ENCODE measurements around the gene LETMD1. TPM values are rescaled to one million over a fixed set of nuclear protein-coding genes. Genes with fewer than 3 reads are reported as not detected.

The LETMD1 gene
- total and polyA plus RNA-seq, 8 donors = 34.3 to 59.5 (median 49.8) TPM

GRCh38 chr12:51048661-51049251 is 629 bp downstream of the LETMD1 start:
- intact Hi-C loops (cut with DNase I) = loop anchor here in 1 of 3 donors (10.0 kb wide), 1 partner anchor 296 kb away; the partner anchor contains the start of gene CELA1
- peak overlapping the region; percentile 88 to 95 (median 94) for H3K27ac ChIP-seq
- no peak for DNase-seq
- no peaks in the 10 kb centered on the region for H3K27me3 ChIP-seq
- 9% methylated on average over 14 of the region's 14 CpGs for WGBS, 2 donors
- H3K9me3 ChIP-seq = no peaks in the 10 kb centered on the region
- ATAC-seq = peak in 1 of 4 donors; percentile 4
- no peak for FAIRE-seq
- no peak for TF ChIP-seq CTCF (IDR thresholded peaks at IDR 0.05)
- H3K4me1 ChIP-seq = peaks cover 8 to 15% (median 12%) of the 10 kb centered on the region in 3 donors
- peak overlapping the region; percentile 79 to 91 (median 80) for H3K4me3 ChIP-seq
- H3K36me3 ChIP-seq = peaks cover 0 to 10% (median 8%) of the 10 kb centered on the region in 3 donors

DNA sequence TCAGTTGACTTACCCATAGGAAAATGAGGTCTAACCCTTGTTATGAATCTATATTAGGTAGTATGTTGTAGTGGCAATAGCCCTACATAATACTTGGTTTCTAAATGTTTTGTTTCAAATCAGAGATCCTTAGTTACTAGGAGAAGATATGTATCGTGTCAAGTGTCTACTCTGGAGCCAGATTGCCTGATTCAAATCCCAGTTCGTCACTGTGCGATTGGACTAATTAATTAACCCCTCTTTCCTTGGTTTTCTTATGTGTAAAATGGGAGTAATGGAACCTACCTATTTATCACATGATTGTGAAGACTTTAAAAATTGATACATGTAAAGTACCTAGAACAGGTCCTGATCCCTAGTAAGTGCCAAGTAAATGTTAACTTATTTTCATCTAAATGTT is 1.4 kb downstream of the LETMD1 start:
- 29 to 41% methylated on average over 3 of the region's 3 CpGs for WGBS, 2 donors
- peaks cover 8 to 15% (median 12%) of the 10 kb centered on the region in 3 donors for H3K4me1 ChIP-seq
- ATAC-seq (no peak), FAIRE-seq (no peak), DNase-seq (no peak)
- H3K27ac ChIP-seq = no peak overlapping the region
- H3K4me3 ChIP-seq = peak overlapping the region in 2 of 4 donors; percentile 81 to 91
- no peaks in the 10 kb centered on the region for H3K9me3 ChIP-seq
- intact Hi-C loops (cut with DNase I) = loop anchor here in 1 of 3 donors (10.0 kb wide), 1 partner anchor 295 kb away; the partner anchor contains the start of gene CELA1
- no peak for TF ChIP-seq CTCF (IDR thresholded peaks at IDR 0.05)
- no peaks in the 10 kb centered on the region for H3K27me3 ChIP-seq
- H3K36me3 ChIP-seq = peaks cover 0 to 17% (median 8%) of the 10 kb centered on the region in 3 donors

DNA sequence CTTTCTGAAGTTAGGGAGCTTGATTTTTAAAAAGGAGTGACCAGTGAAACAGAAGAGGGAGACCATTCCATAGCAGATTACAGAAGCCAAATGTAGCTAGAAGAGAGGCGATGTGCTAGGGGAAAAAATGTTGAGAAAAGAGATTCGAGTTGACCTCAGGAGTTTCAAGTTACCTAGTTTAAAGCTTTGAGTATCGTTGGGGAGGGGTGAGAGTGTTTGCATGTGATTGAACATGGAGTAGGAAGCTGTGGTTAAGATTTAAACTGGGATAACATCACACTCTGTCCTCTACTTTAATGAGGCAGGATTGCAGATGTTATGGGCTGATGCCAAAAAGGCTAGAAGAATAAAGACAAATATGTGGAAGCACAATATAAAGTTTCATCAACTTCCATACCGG is 3.7 kb downstream of the LETMD1 start:
- DNase-seq (no peak), FAIRE-seq (no peak), ATAC-seq (no peak)
- H3K36me3 ChIP-seq = peaks cover 0 to 37% (median 14%) of the 10 kb centered on the region in 3 donors
- no peak overlapping the region for H3K4me3 ChIP-seq
- no peaks in the 10 kb centered on the region for H3K9me3 ChIP-seq
- no peaks in the 10 kb centered on the region for H3K27me3 ChIP-seq
- 69 to 72% methylated on average over 4 of the region's 4 CpGs for WGBS, 2 donors
- H3K27ac ChIP-seq = no peak overlapping the region
- TF ChIP-seq CTCF (IDR thresholded peaks at IDR 0.05) = no peak
- H3K4me1 ChIP-seq = peaks cover 8 to 15% (median 12%) of the 10 kb centered on the region in 3 donors
- intact Hi-C loops (cut with DNase I) = no loop called here

GRCh38 chr12:51055060-51055459 is 6.9 kb downstream of the LETMD1 start:
- no peak for ATAC-seq
- WGBS, 2 donors = 92 to 94% methylated on average over 2 of the region's 2 CpGs
- no peak overlapping the region for H3K4me3 ChIP-seq
- intact Hi-C loops (cut with DNase I) = no loop called here
- H3K27ac ChIP-seq = no peak overlapping the region
- H3K27me3 ChIP-seq = no peaks in the 10 kb centered on the region
- H3K4me1 ChIP-seq = no peaks in the 10 kb centered on the region
- peaks cover 0 to 65% (median 27%) of the 10 kb centered on the region in 3 donors for H3K36me3 ChIP-seq
- no peaks in the 10 kb centered on the region for H3K9me3 ChIP-seq
- TF ChIP-seq CTCF (IDR thresholded peaks at IDR 0.05) = no peak
- FAIRE-seq = no peak
- DNase-seq = no peak

- H3K4me3 ChIP-seq = no peak overlapping the region
- ATAC-seq = peak in 1 of 4 donors; percentile 14
- H3K4me1 ChIP-seq = no peaks in the 10 kb centered on the region
- H3K27ac ChIP-seq = no peak overlapping the region
- no peaks in the 10 kb centered on the region for H3K27me3 ChIP-seq
- intact Hi-C loops (cut with DNase I) = no loop called here
- DNase-seq = no peak
- H3K9me3 ChIP-seq = no peaks in the 10 kb centered on the region
- H3K36me3 ChIP-seq = peaks cover 0 to 74% (median 27%) of the 10 kb centered on the region in 3 donors
- 77 to 83% methylated on average over 5 of the region's 5 CpGs for WGBS, 2 donors
- no peak for FAIRE-seq
- TF ChIP-seq CTCF (IDR thresholded peaks at IDR 0.05) = no peak
Measured at GRCh38 chr12:51056242-51056641, 8.1 kb downstream of the LETMD1 start.
